PFSK-1 (cell line): ENCODE results near the gene KCNMB1.

ENCODE experiments used
- POLR2AphosphoS5 ChIP-seq: IDR thresholded peaks from 2 replicates; pipeline ENCODE4 v1.6.1; 2012; ENCODE audit warnings: low read depth, mild to moderate bottlenecking, control low read depth, low read length, moderate library complexity
- REST ChIP-seq, 2 experiments: IDR thresholded peaks; 2 replicates each; pipeline versions ENCODE4 v1.6.1 to v1.8.0; 2011 to 2012; ENCODE audit warnings: low read depth in 2 of 2, low read length in 2 of 2, control low read depth in 1 of 2, inconsistent platforms in 1 of 2, mild to moderate bottlenecking in 1 of 2, moderate library complexity in 1 of 2; ENCODE audit not compliant: insufficient read depth in 1 of 2
- TAF1 ChIP-seq: IDR thresholded peaks from 2 replicates; pipeline ENCODE4 v1.6.1; 2012; ENCODE audit warnings: low read length, control low read depth, borderline replicate concordance; ENCODE audit not compliant: insufficient read depth

- no peak for TF ChIP-seq POLR2AphosphoS5
- no peak for TF ChIP-seq REST (IDR thresholded peaks at IDR 0.05; ENCODE audit: insufficient read depth in 1 of 2, low read depth in 2 of 2, low read length in 2 of 2)
- TF ChIP-seq TAF1, result no peak
Measured at GRCh38 chr5:170382790-170383189, 6.4 kb downstream of the KCNMB1 start.
